Activated naive CD4-positive, alpha-beta T cell treated with anti-CD3 and anti-CD28 coated beads for 36 hours (primary cell): ENCODE data around the gene USP46. TPM values are rescaled to one million over a fixed set of nuclear protein-coding genes. Genes with fewer than 3 reads are reported as not detected.

Experiments used
- CTCF ChIA-PET: fragments of 350-600 bp; sonication (Branson Sonifier 250); formaldehyde crosslinking; loops from one replicate; lab custom pipeline; 2021; ENCODE audit warnings: antibody characterized with exemption; lab: Charles Lee
- DNase-seq: peaks from one replicate; pipeline ENCODE4 v3.0.0-alpha.2; 2020
- H3K27ac Mint-ChIP-seq: one replicate; pipeline ENCODE4 v1.8.0; 2021; ENCODE audit warnings: mild to moderate bottlenecking, mixed read lengths
- H3K27me3 Mint-ChIP-seq: one replicate; pipeline ENCODE4 v1.8.0; 2021; ENCODE audit warnings: low read depth, mixed read lengths
- H3K36me3 Mint-ChIP-seq: one replicate; pipeline ENCODE4 v1.8.0; 2021; ENCODE audit warnings: low read depth, mixed read lengths
- H3K4me1 Mint-ChIP-seq: one replicate; pipeline ENCODE4 v1.8.0; 2021; ENCODE audit warnings: low read depth, mixed read lengths
- H3K4me3 Mint-ChIP-seq: one replicate; pipeline ENCODE4 v1.8.0; 2021; ENCODE audit warnings: mild to moderate bottlenecking, moderate library complexity, mixed read lengths
- H3K9me3 Mint-ChIP-seq: one replicate; pipeline ENCODE4 v1.8.0; 2021; ENCODE audit warnings: mixed read lengths
- intact Hi-C: fragments of 100-400 bp; cut with micrococcal nuclease; formaldehyde crosslinking; loops from one replicate; pipeline ENCODE4 v1.15.1; 2023
- total RNA-seq, 2 experiments: library from RNA; stranded (reverse); gene quantifications; one replicate each; pipeline ENCODE4 v1.2.3, GENCODE V29; 2021

Gene USP46
- total RNA-seq, 2 experiments from 2014 or later = 1.7 to 1.9 TPM

DNA sequence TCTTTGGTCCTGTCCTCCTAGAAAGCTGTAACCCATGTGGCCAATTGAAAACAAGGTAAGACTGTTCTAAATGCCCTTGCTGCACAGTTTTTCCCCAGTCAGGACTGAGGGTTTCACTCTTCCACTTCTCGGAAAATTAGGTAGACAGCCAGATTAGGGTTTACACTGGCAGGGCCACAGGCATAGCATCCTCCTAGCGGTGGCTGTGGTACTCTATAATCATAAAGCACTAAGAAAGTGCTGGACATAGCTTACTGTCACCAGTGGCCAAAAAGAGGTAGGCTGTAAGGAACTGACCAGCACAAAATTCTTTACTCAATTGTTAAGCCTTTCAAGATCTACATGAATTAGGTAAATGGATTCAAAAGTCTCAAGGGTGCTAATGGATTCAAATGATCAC, 11.6 kb upstream of the USP46 start:
- DNase-seq = no peak
- no peak overlapping the region for H3K27ac Mint-ChIP-seq
- H3K4me3 Mint-ChIP-seq = no peak overlapping the region
- H3K27me3 Mint-ChIP-seq = peaks cover 17% of the 10 kb centered on the region
- H3K9me3 Mint-ChIP-seq = peaks cover 6% of the 10 kb centered on the region
- no peaks in the 10 kb centered on the region for H3K4me1 Mint-ChIP-seq
- H3K36me3 Mint-ChIP-seq = no peaks in the 10 kb centered on the region
- intact Hi-C loops = no loop called here
- CTCF ChIA-PET = interaction anchor here (1.4 kb wide), 1 partner anchor 126 kb away, joined by 7 read pairs; no protein-coding TSS in a partner anchor

DNA sequence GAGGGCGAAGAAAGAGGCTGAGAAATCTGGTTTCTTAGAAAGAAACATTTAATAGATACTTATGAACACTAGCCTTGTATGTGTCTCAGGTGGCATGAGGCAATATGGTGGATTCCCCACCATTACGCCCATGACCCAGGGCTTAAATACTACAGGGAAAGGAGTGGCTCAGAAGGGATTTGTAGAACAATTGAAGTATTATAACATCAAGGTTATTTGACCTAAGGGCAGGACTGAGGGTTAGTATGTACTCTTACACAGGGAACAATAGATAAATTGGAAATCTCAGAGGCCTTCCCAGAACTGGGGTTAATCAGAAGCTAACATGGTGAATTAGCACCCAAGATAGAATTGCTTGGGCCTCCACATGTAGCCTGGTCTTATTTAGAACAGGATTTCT, 11.0 kb upstream of the USP46 start:
- DNase-seq = no peak
- H3K4me3 Mint-ChIP-seq = no peak overlapping the region
- no peaks in the 10 kb centered on the region for H3K36me3 Mint-ChIP-seq
- peaks cover 6% of the 10 kb centered on the region for H3K9me3 Mint-ChIP-seq
- intact Hi-C loops = no loop called here
- peaks cover 20% of the 10 kb centered on the region for H3K27me3 Mint-ChIP-seq
- H3K4me1 Mint-ChIP-seq = no peaks in the 10 kb centered on the region
- CTCF ChIA-PET = no interaction called here
- no peak overlapping the region for H3K27ac Mint-ChIP-seq

DNA sequence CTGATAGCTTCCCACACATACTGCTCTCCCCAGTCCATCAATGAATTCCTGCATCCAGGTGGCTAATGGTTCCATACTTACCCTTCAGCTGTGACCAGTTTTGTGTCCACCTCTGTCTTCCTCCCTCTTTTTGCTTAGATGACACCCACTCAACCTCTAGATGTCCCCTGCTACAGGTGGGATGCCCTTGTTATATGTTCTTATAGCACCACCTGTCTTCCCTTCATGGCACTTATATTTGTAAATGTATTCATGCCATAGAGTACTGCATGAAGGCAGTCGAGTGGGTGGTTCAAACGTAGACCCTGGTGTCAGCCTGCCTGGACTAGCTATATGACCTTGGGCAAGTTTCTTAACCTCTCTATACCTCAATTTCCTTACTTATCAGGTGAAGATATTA, 6.5 kb upstream of the USP46 start:
- CTCF ChIA-PET = interaction anchor here (0.7 to 0.9 kb wide), 2 partner anchors 17 to 48 kb away, joined by 3 to 4 read pairs; no protein-coding TSS in a partner anchor
- no peaks in the 10 kb centered on the region for H3K9me3 Mint-ChIP-seq
- H3K27me3 Mint-ChIP-seq = peaks cover 31% of the 10 kb centered on the region
- intact Hi-C loops = loop anchor here (1.0 to 10.0 kb wide), 5 partner anchors 77 to 1569 kb away; no protein-coding TSS in a partner anchor
- no peak for DNase-seq
- H3K36me3 Mint-ChIP-seq = peaks cover 1% of the 10 kb centered on the region
- peaks cover 6% of the 10 kb centered on the region for H3K4me1 Mint-ChIP-seq
- no peak overlapping the region for H3K4me3 Mint-ChIP-seq
- H3K27ac Mint-ChIP-seq = no peak overlapping the region

DNA sequence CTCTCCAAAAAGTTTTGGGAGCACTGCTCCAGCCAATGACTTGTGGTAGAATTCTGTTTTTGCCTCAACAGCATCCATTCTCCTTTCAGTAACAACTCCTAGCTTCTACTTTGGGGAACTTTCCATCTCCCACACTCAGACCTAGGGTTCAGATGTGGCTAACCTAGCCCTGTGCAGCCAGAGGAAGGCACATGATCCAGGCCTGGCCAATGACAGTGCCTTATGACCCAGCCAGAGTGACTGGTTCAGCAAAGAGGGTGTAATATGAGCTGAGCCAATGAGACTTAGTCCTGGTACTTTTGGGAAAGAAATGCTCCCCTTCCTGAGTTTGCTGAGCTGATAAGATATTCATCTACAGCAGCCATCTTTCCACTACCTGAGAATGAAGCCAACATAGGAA, 5.4 kb upstream of the USP46 start:
- Mint-ChIP-seq H3K36me3 (peaks cover 1% of the 10 kb centered on the region), H3K4me3 (no peak overlapping the region), H3K27ac (no peak overlapping the region), H3K9me3 (no peaks in the 10 kb centered on the region), H3K4me1 (peaks cover 10% of the 10 kb centered on the region), H3K27me3 (peaks cover 37% of the 10 kb centered on the region)
- intact Hi-C loops = loop anchor here (2.0 to 10.0 kb wide), 4 partner anchors 76 to 1570 kb away; no protein-coding TSS in a partner anchor
- DNase-seq = no peak
- CTCF ChIA-PET = no interaction called here

DNA sequence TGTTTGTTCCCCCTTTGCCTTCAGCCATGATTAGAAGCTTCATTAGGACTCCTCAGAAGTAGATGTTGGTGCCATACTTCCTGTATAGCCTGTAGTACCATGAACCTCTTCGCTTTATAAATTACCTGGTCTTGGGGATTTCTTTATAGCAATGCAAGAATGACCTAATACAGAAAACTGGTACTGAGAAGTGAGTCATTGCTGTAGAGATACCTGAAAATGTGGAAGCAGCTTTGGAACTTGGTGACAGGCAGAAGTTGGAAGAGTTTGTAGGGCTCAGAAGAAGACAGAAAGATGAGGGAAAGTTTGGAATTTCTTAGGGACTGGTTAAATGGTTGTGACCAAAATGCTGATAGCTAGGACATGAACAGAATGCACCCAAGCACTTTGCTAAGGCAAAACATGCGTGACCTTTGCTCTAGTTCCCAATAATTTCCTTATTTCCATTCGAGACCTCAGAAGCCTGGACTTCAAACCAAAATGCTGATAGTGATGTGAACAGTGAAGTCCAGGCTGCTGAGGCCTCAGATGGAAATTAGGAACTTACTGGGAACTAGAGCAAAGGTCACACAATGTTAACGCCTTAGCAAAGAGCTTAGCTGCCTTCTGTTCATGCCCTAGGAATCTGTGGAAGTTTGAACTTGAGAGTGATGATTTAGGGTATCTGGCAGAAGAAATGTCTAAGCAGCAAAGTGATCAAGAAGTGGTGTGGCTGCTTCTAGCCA, 3.0 kb upstream of the USP46 start:
- CTCF ChIA-PET = no interaction called here
- Mint-ChIP-seq H3K27ac (no peak overlapping the region), H3K36me3 (peaks cover 1% of the 10 kb centered on the region), H3K9me3 (no peaks in the 10 kb centered on the region), H3K4me3 (no peak overlapping the region), H3K27me3 (peaks cover 29% of the 10 kb centered on the region), H3K4me1 (peaks cover 10% of the 10 kb centered on the region)
- intact Hi-C loops = loop anchor here (10.0 kb wide), 1 partner anchor 1573 kb away; no protein-coding TSS in a partner anchor
- DNase-seq = no peak

DNA sequence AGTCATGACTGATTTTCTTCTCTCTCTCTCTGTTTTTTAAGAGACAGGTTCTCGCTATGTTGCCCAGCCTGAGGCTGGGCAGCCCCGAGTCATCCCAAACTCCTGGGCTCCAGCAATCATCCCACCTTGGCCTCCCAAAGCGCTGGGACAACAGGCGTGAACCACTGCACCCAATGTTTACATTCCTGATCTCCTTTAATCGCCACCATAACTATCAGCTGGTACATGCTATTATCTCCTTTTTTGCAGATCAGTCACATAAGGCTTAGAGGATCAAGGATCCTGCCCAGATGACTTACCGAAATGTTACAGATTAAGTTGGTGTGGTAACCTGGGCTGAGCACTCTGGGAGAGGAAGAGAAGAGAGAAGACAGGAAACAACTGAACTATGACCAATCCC, 1.5 kb upstream of the USP46 start:
- DNase-seq = no peak
- Mint-ChIP-seq H3K4me3 (peak overlapping the region; percentile 20), H3K4me1 (peaks cover 10% of the 10 kb centered on the region), H3K9me3 (no peaks in the 10 kb centered on the region), H3K27ac (no peak overlapping the region), H3K27me3 (peaks cover 34% of the 10 kb centered on the region), H3K36me3 (peaks cover 1% of the 10 kb centered on the region)
- CTCF ChIA-PET = no interaction called here
- intact Hi-C loops = loop anchor here (10.0 kb wide), 1 partner anchor 1574 kb away; no protein-coding TSS in a partner anchor

DNA sequence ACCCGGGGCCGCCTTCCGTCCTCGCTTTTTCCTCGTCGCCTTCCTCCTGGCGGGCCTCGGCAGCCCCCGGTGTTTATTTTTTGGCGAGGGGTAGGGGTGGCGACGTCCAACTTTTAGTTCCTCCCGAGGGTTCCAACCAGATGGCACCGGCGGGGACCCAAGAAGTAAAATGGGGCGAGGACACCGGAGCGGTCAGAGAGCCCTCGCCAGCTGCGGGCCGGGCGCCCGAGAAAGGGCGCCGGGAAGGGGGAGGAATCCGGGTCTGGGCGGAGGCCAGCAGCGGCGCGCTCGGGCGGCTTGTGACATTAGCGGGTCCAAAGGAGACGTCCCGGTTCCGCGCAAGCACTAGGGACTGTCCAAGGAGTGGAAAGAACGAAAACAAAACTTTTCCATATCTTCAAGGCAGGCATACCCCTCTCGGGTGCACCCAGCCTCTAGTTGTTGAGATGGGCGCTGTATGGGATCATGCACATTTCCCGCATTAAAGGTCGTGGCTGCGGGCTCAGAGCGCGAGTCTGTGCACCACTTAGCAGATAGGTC, 691 bp upstream of the USP46 start:
- H3K36me3 Mint-ChIP-seq = peaks cover 1% of the 10 kb centered on the region
- CTCF ChIA-PET = no interaction called here
- H3K4me3 Mint-ChIP-seq = peak overlapping the region; percentile 76
- H3K27me3 Mint-ChIP-seq = peaks cover 32% of the 10 kb centered on the region
- no peaks in the 10 kb centered on the region for H3K9me3 Mint-ChIP-seq
- H3K4me1 Mint-ChIP-seq = peaks cover 10% of the 10 kb centered on the region
- no peak overlapping the region for H3K27ac Mint-ChIP-seq
- peak; percentile 13 for DNase-seq
- intact Hi-C loops = loop anchor here (1.0 to 10.0 kb wide), 5 partner anchors 17 to 1575 kb away; partner anchors contain the start of gene RASL11B

DNA sequence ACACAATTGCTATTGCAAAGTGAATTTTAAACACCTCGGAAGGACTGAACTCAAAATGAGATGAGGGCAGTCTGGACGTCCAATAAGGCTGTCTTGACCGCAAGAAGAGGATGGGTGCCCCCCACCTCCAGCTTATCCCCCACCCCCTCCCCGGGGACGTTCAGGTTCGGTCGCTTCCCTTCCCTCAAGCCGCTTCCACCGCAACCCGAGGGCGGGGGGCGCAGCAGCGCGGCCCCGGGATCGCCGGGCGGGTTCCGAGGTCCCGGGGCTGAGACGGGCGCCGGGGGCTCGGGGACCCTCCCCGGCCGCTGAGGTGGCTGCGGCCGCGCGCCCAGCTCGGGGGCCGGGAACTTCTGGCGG, 480 bp downstream of the USP46 start:
- no peak for DNase-seq
- no peak overlapping the region for H3K27ac Mint-ChIP-seq
- peaks cover 29% of the 10 kb centered on the region for H3K27me3 Mint-ChIP-seq
- CTCF ChIA-PET = no interaction called here
- intact Hi-C loops = loop anchor here (2.0 to 5.0 kb wide), 2 partner anchors 64 to 204 kb away; partner anchors contain the start of gene RASL11B
- peak overlapping the region; percentile 71 for H3K4me3 Mint-ChIP-seq
- peaks cover 10% of the 10 kb centered on the region for H3K4me1 Mint-ChIP-seq
- peaks cover 1% of the 10 kb centered on the region for H3K36me3 Mint-ChIP-seq
- no peaks in the 10 kb centered on the region for H3K9me3 Mint-ChIP-seq

DNA sequence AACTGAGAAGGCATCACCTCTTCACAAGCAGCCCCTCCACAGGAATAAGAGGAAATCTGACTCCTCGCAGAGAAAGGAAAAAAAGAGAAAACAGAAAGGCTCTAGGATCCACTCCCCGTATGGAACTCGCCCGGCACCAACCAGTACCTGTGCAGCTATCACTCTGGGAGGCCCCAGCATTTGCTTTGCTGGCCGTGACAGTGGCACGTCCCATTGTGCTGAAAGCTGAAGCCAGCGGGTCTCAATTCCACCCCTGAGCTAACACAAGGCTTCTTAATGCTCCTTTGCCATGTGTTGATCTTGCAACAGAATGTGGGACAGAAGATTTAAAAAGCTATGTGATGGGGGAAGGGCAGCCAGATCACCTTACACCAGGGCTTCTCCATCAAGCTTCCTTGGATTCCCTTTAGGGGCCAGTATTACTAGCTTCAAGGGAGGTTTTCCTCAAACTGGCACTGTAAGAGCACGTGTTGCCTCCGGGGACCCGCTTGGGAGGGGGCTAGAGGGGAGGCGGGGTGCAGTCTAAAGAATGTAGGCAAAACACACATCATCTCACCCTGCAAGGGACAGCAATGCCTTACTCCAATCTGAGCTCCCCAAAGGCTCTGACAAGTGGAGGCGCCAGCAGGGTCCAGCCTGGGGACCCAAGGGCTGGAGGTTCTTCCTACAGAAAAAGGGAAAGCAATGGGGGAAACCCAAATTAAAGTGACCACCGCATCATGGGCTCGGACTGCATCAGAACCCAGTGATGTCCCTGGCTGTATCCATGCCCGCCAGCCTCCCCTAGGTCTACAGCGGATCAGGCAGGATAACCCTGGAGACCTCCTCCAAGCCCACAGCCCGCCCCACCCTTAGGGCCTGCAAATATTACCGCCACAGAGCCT, 1.2 kb downstream of the USP46 start:
- Mint-ChIP-seq H3K4me1 (peaks cover 10% of the 10 kb centered on the region), H3K9me3 (peaks cover under 1% of the 10 kb centered on the region)
- intact Hi-C loops = loop anchor here (2.0 to 5.0 kb wide), 2 partner anchors 65 to 204 kb away; partner anchors contain the start of gene RASL11B

DNA sequence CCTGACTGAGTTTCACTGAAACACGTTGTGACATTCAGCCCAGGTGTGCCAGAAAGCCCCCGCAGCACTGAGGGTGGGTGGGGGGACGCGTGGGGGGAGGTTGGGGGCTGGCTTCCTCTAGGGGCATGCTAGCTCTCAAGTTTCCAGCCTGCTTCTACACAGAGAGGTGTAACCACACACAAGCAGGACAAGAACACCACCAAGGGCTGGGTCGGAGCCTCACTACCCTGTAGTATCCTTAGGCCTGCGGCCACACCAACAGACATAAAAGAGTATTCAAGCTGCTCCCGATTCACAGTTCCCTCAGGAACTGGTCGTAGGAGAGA, 1.8 kb downstream of the USP46 start:
- peaks cover 10% of the 10 kb centered on the region for H3K4me1 Mint-ChIP-seq
- peaks cover 3% of the 10 kb centered on the region for H3K36me3 Mint-ChIP-seq
- H3K4me3 Mint-ChIP-seq = peak overlapping the region; percentile 56
- H3K27me3 Mint-ChIP-seq = peaks cover 26% of the 10 kb centered on the region
- CTCF ChIA-PET = interaction anchor here (0.6 kb wide), 1 partner anchor 154 kb away, joined by 4 read pairs; no protein-coding TSS in a partner anchor
- no peak overlapping the region for H3K27ac Mint-ChIP-seq
- no peak for DNase-seq
- intact Hi-C loops = loop anchor here (5.0 kb wide), 1 partner anchor 205 kb away; the partner anchor contains the start of gene RASL11B
- peaks cover 1% of the 10 kb centered on the region for H3K9me3 Mint-ChIP-seq

More for the DNA sequence above, 1.2 kb downstream of the USP46 start:
- Mint-ChIP-seq H3K36me3 (peaks cover 2% of the 10 kb centered on the region), H3K27me3 (peaks cover 29% of the 10 kb centered on the region), H3K4me3 (peak overlapping the region; percentile 56), H3K27ac (no peak overlapping the region)
- CTCF ChIA-PET = interaction anchor here (0.6 kb wide), 2 partner anchors 153 to 282 kb away, joined by 3 to 4 read pairs; no protein-coding TSS in a partner anchor
- DNase-seq = no peak

DNA sequence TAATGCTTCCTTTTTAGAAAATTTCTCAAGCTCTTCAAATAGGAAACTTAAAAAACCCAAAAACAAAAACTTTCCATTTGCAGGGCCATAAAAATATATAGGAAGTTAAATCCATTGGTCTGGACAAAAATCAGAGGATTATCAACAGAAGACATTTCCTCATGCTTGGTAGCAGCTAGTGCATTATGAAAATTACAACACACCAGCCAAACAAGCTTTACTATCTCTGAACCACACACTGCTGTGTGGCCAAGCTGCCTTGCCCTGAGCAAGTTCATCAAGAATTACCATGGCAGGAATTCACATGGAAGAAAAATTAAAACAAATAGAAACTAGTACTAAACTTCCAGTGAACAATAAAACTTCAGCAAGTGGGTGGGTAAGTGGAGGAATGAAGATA, 3.6 kb downstream of the USP46 start:
- no peak overlapping the region for H3K27ac Mint-ChIP-seq
- peaks cover 9% of the 10 kb centered on the region for H3K4me1 Mint-ChIP-seq
- peaks cover 15% of the 10 kb centered on the region for H3K27me3 Mint-ChIP-seq
- peaks cover 1% of the 10 kb centered on the region for H3K9me3 Mint-ChIP-seq
- H3K4me3 Mint-ChIP-seq = no peak overlapping the region
- peaks cover 1% of the 10 kb centered on the region for H3K36me3 Mint-ChIP-seq
- intact Hi-C loops = loop anchor here (5.0 kb wide), 1 partner anchor 207 kb away; the partner anchor contains the start of gene RASL11B
- CTCF ChIA-PET = no interaction called here
- DNase-seq = no peak
